ENCODE measurements around the gene HIVEP3.

- TF ChIP-seq CTCF (IDR thresholded peaks at IDR 0.05; ENCODE audit: poor library complexity) (no peak), EZH2 (IDR thresholded peaks at IDR 0.05; ENCODE audit: borderline replicate concordance) (no peak), EZH2phosphoT487 (IDR thresholded peaks at IDR 0.05; ENCODE audit: low read depth, severe bottlenecking, unreplicated experiment) (no peak)
These were observed 260.1 kb downstream of the HIVEP3 start for GRCh38 chr1:41658431-41659158.
